GM19455 (cell line): ENCODE measurements around the gene SLC39A3.

Source experiments
- ATAC-seq: cut with Tn5 transposase; IDR thresholded peaks from one replicate; pipeline ENCODE4 v1.9.1; 2021; ENCODE audit not compliant: unreplicated experiment

The SLC39A3 gene

GRCh38 chr19:2769218-2769617 lies 29.4 kb upstream of the SLC39A3 start:
- ATAC-seq: no peak

GRCh38 chr19:2768365-2769132 lies 28.7 kb upstream of the SLC39A3 start:
- ATAC-seq: no peak

- no peak for ATAC-seq
Observed at GRCh38 chr19:2767688-2768087, 27.9 kb upstream of the SLC39A3 start.

GRCh38 chr19:2766594-2767372 lies 27.0 kb upstream of the SLC39A3 start:
- ATAC-seq: no peak

DNA sequence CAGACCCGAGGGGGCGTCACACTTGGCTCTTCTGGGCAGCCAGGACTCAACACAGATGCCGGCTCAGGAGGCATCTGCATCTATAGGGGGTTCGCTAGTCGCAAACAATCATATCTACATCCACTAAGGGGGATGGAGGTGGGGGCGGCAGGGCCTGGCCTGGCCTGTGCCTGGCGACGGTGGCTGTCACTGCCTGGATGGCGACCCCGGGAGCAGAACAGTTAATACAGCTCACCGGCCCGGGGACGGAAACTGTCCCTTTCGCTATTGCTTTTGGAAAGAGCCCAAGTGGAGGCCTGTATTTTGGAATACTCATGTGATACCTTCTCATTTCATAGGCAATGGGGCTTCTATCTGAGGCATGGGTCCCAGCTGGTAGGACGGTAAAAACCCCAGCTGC lies 25.6 kb upstream of the SLC39A3 start:
- ATAC-seq: no peak

DNA sequence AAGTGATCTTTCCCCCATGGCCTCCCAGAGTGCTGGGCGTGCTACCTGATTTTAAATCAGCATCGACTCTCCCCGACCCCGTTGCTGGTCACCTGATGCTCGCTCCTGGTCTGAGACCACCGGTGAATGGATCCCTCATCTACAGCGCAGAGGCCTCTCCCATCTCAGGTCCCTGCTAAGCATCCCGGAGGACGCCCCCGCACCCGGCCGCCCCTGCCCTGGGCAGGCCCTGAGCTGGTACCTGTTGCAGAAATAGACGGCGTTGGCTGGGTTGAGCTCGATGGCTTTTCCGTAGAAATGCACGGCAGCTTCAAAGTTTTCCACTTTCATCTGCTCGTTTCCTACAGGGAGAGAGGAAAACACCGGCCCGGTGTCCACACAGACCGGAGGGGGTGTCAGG lies 25.1 kb upstream of the SLC39A3 start:
- ATAC-seq: no peak

DNA sequence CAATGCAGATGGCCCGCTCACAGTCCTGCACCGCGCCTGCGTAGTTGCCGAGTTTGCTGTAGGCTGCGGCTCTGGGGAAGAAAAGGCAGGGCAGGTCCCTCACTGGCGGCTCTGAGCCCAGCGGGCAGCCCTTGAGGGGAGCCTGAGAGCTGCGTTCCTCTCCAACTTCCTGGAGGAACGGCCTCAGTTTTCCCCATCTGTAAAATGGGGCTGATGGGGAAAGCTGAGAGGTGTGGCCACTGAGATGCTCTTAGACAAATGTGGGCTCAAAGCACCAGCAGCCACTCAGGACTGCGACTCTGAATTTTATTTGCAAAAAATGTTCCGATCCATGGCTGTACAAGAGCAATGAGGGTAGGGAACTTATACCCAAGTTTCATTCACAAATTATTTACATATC lies 23.9 kb upstream of the SLC39A3 start:
- ATAC-seq: no peak

DNA sequence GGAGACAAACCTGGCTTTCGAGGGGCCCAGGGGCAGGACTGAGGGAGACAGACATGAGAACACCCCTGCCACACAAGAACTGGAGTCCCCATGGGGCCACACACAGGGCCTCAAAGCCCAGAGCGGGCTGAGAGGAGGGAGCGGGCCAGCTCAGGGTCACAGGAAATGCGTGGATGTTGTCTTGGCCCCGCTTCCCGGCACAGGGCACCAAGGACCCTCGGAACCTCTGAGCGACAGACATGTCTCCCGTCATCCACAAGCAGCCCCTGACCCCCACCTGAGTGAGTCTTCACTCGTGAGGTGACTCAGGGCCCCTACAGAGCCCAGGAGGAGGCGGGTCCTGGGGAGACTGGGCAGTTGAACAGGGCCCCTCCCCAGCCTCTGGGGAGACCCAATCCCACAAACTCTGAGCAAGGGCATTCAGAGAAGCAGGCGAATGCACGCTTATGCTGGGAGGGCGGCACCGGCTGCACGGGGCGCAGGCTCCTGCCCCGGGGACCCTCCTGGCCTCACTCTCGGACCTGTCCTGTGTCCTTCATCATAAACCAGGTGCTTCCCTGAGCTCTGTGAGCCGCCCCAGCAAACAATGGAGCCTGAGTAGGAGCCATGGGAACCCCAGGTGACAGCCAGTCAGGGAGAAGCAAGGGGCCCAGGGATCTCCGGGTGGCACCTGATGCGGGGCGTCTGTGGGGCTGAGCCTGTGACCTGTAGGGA lies 23.1 kb upstream of the SLC39A3 start:
- ATAC-seq: no peak

GRCh38 chr19:2761876-2762782 lies 22.3 kb upstream of the SLC39A3 start:
- no peak for ATAC-seq

GRCh38 chr19:2761309-2761677 lies 21.5 kb upstream of the SLC39A3 start:
- ATAC-seq: no peak

GRCh38 chr19:2759965-2760364 lies 20.1 kb upstream of the SLC39A3 start:
- no peak for ATAC-seq

- ATAC-seq: no peak
Observed at GRCh38 chr19:2759362-2759761, 19.5 kb upstream of the SLC39A3 start.

- no peak for ATAC-seq
Observed at GRCh38 chr19:2758601-2759313, 18.9 kb upstream of the SLC39A3 start.

DNA sequence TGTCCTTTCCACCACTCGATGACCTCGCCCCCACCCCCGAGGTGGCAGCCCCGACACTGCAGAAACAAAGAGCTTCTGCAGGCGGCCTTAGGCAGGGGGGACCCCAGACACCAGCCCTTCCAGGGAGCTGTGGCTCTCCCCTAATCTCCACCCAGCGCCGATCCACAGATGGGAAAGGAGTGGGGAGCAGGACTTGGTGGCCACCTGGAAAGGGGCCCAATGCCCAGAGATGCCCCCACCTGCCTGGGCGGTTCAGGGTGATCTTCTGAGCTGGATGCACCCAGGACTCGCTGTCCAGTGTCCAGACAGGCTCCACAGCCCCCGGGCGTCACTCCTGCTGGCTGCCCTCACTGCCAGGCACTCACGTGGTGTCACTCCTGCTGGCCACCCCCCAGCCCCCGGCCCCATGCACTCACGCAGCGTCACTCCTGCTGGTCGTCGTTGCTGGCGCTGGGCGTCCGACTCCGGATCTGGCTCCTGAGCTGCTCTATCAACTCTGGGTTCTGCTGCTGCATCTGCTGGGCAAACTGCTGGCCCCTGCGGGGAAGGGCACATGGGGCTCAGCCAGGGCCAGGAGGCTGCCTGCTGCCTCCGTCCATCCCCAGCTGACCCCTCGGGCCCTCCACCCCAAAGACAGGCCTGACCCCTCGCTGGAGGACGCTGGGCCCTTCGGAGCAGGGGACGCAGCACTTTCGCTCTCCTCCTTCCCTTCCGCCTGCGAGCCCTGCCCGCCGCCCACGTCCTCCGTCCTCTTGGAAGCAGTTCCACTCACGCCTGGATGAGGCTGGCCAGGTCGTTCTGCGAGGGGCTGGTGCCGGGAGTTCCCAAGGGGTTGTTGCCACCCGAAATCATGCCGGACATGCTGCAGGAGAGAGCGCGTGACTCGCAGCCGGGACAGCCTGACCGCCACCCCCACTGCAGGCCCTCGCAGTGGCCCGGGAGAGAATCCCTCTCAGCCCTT lies 17.4 kb upstream of the SLC39A3 start:
- ATAC-seq: no peak

GRCh38 chr19:2756477-2756876 lies 16.7 kb upstream of the SLC39A3 start:
- ATAC-seq: no peak

DNA sequence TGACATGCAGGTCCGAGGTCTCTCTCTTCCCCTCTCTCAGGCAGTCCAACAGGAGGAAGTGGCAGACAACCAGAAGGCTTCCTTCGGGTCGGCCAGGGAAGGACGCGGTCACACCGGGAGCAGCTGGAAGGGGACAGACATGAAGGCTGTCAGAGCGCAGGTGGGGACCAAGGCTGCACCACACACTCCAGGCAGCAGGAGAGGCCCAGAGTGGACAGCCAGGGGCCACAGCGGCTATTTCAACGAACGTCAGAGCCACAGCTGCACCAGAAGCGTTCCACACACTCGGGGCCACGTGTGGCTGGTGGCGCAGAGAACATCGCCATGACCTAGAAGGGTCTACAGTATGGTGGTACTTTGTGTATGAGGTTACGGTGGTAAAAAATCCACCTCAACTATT lies 16.0 kb upstream of the SLC39A3 start:
- ATAC-seq: no peak

GRCh38 chr19:2755448-2755705 lies 15.6 kb upstream of the SLC39A3 start:
- no peak for ATAC-seq

- ATAC-seq: no peak
Observed at GRCh38 chr19:2754659-2755447, 15.0 kb upstream of the SLC39A3 start.

- ATAC-seq: no peak
Observed at GRCh38 chr19:2751438-2751830, 11.6 kb upstream of the SLC39A3 start.
